Suprapubic skin (tissue), 4 donors: ENCODE data around the gene PSTPIP1. TPM values are rescaled to one million over a fixed set of nuclear protein-coding genes. Genes with fewer than 3 reads are reported as not detected.

Experiments used
- DNase-seq, 2 donors: peaks; one replicate each; pipeline ENCODE4 v3.0.0-alpha.2; 2019; ENCODE audit warnings: low spot score in 2 of 2
- H3K27ac ChIP-seq: fragments of 200-600 bp; sonication (generic); one replicate; pipeline ENCODE4 v1.5.1; 2019
- H3K27me3 ChIP-seq: fragments of 200-600 bp; sonication (generic); one replicate; pipeline ENCODE4 v1.5.1; 2019
- H3K36me3 ChIP-seq: fragments of 200-600 bp; sonication (generic); one replicate; pipeline ENCODE4 v1.5.1; 2019
- H3K4me1 ChIP-seq: fragments of 200-600 bp; sonication (generic); one replicate; pipeline ENCODE4 v1.5.1; 2019
- H3K4me3 ChIP-seq: fragments of 200-600 bp; sonication (generic); one replicate; pipeline ENCODE4 v1.5.1; 2019; ENCODE audit warnings: mild to moderate bottlenecking
- H3K9me3 ChIP-seq: fragments of 200-600 bp; sonication (generic); one replicate; pipeline ENCODE4 v1.5.1; 2019
- EP300 ChIP-seq: sonication (generic); formaldehyde crosslinking; IDR thresholded peaks from one replicate; pipeline ENCODE4 v1.6.1; 2017; ENCODE audit warnings: antibody characterized with exemption
- POLR2A ChIP-seq, 2 donors: fragments of 450-650 bp; IDR thresholded peaks; one replicate each; pipeline ENCODE4 v1.6.1; 2017; ENCODE audit warnings: antibody characterized with exemption in 2 of 2, mild to moderate bottlenecking in 2 of 2, moderate library complexity in 2 of 2
- POLR2AphosphoS5 ChIP-seq, 3 donors: sonication (generic); formaldehyde crosslinking; IDR thresholded peaks; one replicate each; pipeline ENCODE4 v1.6.1; 2017; ENCODE audit warnings: antibody characterized with exemption in 3 of 3
- whole genome bisulfite sequencing: methylation state at CpG from one replicate; pipeline ENCODE4 v1.1.5; 2018; 5-methylcytosine and 5-hydroxymethylcytosine counted together
- total RNA-seq, 4 donors: library from RNA; depleted of rRNA; stranded (reverse); fragments of >200 nt; gene quantifications; one replicate each; pipeline ENCODE4 v1.1.0, GENCODE V29; 2016
- TF ChIP-seq, protein P1 (sequence below), 2 donors: fragments of 200-600 bp in 1 of 2; fragments of 450-650 bp in 1 of 2; sonication (generic) in 1 of 2; IDR thresholded peaks; one replicate each; pipeline ENCODE4 v1.5.1; 2016 to 2019; ENCODE audit warnings: antibody characterized with exemption in 2 of 2, mild to moderate bottlenecking in 1 of 2, moderate library complexity in 1 of 2

Gene PSTPIP1
- total RNA-seq, 4 donors from 2014 or later: 1.9 to 5.9 (median 2.6) TPM

DNA sequence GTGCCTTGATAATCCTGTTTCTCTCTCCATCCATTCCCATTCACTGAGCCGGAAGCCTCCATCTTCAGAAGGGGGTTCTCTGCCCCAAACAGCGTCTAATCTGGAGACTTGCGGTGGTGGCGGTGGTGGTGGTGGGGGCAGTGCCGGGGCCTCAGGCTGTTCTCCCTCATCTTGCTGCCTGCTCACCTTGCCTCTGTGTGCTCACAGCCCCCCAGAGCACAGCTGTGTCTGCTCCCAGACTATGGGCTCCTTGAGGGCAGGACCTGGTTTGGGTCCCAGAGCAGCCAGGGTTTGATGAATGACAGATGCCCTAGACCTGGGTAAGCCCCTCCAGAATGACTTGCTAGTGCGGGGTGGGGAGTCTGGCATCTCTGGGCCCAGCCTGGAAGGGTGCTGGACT, 430 bp upstream of the PSTPIP1 start:
- H3K36me3 ChIP-seq: no peaks in the 10 kb centered on the region
- H3K27me3 ChIP-seq: no peaks in the 10 kb centered on the region
- H3K4me3 ChIP-seq: peak overlapping the region; percentile 30
- no peaks in the 10 kb centered on the region for H3K9me3 ChIP-seq
- DNase-seq: peak in 1 of 2 donors; percentile 43
- H3K27ac ChIP-seq: peak overlapping the region; percentile 23
- TF ChIP-seq, protein P1, sequence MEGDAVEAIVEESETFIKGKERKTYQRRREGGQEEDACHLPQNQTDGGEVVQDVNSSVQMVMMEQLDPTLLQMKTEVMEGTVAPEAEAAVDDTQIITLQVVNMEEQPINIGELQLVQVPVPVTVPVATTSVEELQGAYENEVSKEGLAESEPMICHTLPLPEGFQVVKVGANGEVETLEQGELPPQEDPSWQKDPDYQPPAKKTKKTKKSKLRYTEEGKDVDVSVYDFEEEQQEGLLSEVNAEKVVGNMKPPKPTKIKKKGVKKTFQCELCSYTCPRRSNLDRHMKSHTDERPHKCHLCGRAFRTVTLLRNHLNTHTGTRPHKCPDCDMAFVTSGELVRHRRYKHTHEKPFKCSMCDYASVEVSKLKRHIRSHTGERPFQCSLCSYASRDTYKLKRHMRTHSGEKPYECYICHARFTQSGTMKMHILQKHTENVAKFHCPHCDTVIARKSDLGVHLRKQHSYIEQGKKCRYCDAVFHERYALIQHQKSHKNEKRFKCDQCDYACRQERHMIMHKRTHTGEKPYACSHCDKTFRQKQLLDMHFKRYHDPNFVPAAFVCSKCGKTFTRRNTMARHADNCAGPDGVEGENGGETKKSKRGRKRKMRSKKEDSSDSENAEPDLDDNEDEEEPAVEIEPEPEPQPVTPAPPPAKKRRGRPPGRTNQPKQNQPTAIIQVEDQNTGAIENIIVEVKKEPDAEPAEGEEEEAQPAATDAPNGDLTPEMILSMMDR (IDR thresholded peaks at IDR 0.05): no peak
- TF ChIP-seq POLR2AphosphoS5 (IDR thresholded peaks at IDR 0.05) (no peak), EP300 (no peak), POLR2A (IDR thresholded peaks at IDR 0.05) (no peak)
- peaks cover 46% of the 10 kb centered on the region for H3K4me1 ChIP-seq
- 97% methylated on average over 5 of the region's 6 CpGs for WGBS

DNA sequence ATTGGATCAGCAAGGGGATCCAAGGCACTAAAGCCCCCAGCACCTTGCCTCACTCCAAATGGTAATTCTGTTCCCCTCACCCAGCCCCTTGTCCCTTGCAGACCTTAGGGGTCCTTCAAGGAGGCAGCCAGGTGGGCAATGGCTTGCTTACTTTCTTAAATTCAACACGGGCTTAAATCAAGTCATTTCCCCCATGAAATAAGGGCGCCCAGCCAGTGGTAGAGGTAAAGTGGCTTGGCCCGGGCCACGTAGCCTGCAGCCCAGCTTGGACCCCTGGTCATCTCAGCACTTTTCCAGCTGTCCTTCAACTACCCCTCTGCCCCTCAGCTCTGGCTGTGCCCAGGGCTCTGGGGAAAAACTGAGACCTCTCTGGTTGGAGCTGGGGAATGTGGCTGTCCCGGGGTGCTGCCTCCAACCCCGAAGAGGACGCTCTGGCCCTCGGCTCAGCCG, 1.2 kb downstream of the PSTPIP1 start:
- no peaks in the 10 kb centered on the region for H3K9me3 ChIP-seq
- DNase-seq: peak; percentile 34 to 52
- 47% methylated on average over 5 of the region's 9 CpGs for WGBS
- H3K27me3 ChIP-seq: no peaks in the 10 kb centered on the region
- TF ChIP-seq, protein P1 (IDR thresholded peaks at IDR 0.05): no peak
- no peak for TF ChIP-seq POLR2A (IDR thresholded peaks at IDR 0.05)
- TF ChIP-seq POLR2AphosphoS5 (IDR thresholded peaks at IDR 0.05): no peak
- TF ChIP-seq EP300: no peak
- no peaks in the 10 kb centered on the region for H3K36me3 ChIP-seq
- peaks cover 46% of the 10 kb centered on the region for H3K4me1 ChIP-seq
- no peak overlapping the region for H3K27ac ChIP-seq
- H3K4me3 ChIP-seq: peak overlapping the region; percentile 30

DNA sequence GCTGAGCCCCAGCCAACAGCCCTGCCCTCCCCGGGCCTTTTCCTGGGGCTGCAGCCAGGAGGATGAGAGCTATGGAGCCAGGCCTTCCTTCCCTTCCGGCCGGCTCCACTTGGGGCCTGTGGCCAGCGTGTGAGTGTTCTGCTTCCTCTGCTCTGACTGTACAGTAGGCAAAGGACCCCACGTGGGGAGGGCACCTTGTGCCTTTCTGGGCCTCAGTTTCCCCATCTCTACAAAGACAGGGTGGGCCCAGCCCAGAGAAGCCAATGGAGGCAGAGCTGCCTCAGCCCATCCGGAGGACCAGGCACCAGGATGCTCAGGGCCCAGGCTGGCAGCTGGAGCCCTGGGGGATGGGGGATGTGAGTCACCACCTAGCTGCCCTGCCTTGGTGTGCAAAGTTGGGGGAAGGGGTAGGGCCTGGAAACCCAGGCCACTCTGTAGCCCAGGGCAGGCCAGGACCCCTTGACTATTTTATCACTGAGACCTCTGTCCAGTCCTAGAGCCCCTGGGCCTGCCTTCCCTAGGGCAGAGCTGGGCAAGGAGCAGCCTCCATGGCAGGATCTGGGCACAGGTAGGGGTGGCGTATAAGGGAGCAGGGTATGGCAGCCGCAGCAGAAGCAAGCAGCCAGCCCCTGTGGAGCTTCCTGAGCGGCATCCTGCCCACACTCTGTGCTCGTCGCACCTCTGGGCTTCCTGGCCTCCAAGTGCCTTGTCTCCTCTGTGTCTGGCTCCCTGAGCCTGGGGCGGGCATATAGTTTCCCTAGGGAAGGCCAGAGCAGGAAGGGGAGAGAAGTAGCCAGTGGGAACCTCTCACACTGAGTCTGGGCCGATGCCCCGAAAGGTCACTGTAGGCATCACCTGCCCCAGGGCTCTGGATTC, 1.8 kb downstream of the PSTPIP1 start:
- Histone ChIP-seq H3K36me3 (no peaks in the 10 kb centered on the region), H3K27ac (no peak overlapping the region), H3K9me3 (no peaks in the 10 kb centered on the region), H3K4me1 (peaks cover 46% of the 10 kb centered on the region), H3K4me3 (peak overlapping the region; percentile 30), H3K27me3 (no peaks in the 10 kb centered on the region)
- TF ChIP-seq POLR2AphosphoS5 (IDR thresholded peaks at IDR 0.05): no peak
- TF ChIP-seq, protein P1 (IDR thresholded peaks at IDR 0.05): no peak
- no peak for TF ChIP-seq EP300
- no peak for TF ChIP-seq POLR2A (IDR thresholded peaks at IDR 0.05)
- peak in 1 of 2 donors; percentile 58 for DNase-seq
- WGBS: 40% methylated on average over 2 of the region's 14 CpGs

DNA sequence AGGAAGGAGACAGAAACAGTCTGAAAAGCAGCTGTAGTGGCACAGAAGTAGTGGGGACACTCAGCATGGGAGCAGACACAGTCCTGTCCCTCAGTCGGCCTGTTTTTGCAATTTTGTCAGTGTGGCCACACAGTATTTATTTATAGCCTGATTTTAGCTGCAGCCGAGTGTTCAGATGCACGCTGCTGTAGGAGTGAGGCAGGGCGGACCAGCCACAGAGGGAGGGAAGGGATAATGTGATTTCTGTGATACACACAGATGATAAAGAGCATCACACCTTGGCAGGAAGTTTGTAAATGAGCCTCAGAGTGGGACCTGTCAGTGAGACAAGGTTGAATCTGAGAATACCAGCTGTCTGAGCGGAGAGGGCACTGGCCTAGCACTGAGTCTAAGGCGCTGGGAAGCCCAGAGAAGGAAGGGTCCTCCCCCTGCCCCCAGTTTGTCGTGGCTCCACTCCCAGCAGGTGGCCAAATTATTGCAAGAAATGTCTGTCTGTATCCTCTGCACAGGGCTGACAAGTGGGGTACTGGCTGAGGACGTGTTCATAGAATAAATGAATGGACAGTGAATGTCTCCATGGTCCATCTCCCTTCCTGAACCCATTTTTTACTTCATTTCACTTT, 3.8 kb downstream of the PSTPIP1 start:
- 75% methylated on average over 8 of the region's 8 CpGs for WGBS
- H3K4me1 ChIP-seq: peaks cover 41% of the 10 kb centered on the region
- no peak overlapping the region for H3K4me3 ChIP-seq
- no peaks in the 10 kb centered on the region for H3K36me3 ChIP-seq
- TF ChIP-seq POLR2AphosphoS5 (IDR thresholded peaks at IDR 0.05): no peak
- no peak for TF ChIP-seq POLR2A (IDR thresholded peaks at IDR 0.05)
- no peak for TF ChIP-seq EP300
- TF ChIP-seq, protein P1 (IDR thresholded peaks at IDR 0.05): no peak
- H3K27ac ChIP-seq: no peak overlapping the region
- H3K27me3 ChIP-seq: no peaks in the 10 kb centered on the region
- no peaks in the 10 kb centered on the region for H3K9me3 ChIP-seq
- no peak for DNase-seq

DNA sequence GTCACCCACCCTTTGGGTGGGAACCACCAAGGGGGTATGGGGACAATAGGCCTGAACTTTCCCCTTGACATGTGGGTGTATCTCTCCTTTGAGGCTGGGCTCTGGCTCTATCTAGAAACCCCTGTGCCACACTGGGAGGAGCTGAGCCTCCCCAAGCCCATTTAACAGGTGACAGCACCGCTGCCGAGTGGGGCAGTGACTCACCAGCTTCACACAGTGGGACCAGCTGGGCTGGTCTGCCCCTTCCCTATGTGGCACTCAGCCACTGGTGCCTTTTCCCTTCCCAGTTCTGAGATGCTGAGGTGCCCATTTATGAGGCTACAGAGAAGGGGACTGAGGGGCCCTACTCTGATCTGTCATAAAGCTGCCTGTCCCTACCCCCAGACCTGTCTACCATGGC, 5.1 kb downstream of the PSTPIP1 start:
- H3K9me3 ChIP-seq: no peaks in the 10 kb centered on the region
- peaks cover 29% of the 10 kb centered on the region for H3K4me1 ChIP-seq
- no peak overlapping the region for H3K27ac ChIP-seq
- H3K27me3 ChIP-seq: no peaks in the 10 kb centered on the region
- no peak overlapping the region for H3K4me3 ChIP-seq
- H3K36me3 ChIP-seq: no peaks in the 10 kb centered on the region
- WGBS: 100% methylated on average over 2 of the region's 2 CpGs
- no peak for DNase-seq
- TF ChIP-seq POLR2AphosphoS5 (IDR thresholded peaks at IDR 0.05) (no peak), POLR2A (IDR thresholded peaks at IDR 0.05) (no peak), EP300 (no peak)
- TF ChIP-seq, protein P1 (IDR thresholded peaks at IDR 0.05): no peak
